ENCODE measurements around the gene CYTH4.
A peak's percentile ranks its signal among the peaks of the same experiment; 100 is the strongest.

CYTH4 gene

DNA sequence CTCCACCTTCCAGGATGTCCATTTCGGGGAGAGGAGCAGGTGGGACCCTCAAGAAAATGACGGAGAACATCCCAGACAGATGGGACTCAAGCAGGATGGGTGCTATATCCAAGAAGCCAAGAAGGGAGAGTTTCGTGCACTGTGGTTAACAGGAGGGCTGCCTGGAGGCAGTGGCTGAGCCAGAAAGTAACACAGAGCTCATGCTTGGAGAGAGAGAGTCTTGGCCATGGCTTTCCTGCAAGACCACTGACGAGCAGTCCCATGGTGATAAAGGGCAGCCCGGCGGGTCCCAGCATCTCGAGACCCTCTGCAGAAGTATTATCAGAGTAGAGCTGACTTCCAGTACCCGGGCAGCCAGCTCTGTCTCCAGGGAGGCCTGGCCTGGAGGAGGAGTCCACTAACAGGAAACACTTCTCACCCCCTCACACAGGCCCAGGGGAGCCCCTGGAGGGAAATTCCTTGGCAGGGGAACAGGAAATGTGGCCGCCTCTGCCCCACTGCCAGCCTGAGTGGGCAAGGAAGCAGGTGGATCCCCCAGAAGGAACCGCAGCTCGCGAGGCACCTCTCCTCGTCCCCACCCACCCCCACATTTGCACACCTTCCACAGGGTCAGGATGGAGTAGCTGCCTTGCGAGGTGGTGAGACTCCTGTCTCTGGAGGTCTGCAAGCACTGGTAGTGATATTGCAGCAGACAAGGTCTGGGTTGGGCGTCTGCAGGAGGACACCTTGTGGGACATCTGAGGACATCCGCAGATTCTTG, 32.2 kb downstream of the CYTH4 start:
- no peak for DNase-seq (ENCODE audit: low spot score)
- TF ChIP-seq, protein P1, sequence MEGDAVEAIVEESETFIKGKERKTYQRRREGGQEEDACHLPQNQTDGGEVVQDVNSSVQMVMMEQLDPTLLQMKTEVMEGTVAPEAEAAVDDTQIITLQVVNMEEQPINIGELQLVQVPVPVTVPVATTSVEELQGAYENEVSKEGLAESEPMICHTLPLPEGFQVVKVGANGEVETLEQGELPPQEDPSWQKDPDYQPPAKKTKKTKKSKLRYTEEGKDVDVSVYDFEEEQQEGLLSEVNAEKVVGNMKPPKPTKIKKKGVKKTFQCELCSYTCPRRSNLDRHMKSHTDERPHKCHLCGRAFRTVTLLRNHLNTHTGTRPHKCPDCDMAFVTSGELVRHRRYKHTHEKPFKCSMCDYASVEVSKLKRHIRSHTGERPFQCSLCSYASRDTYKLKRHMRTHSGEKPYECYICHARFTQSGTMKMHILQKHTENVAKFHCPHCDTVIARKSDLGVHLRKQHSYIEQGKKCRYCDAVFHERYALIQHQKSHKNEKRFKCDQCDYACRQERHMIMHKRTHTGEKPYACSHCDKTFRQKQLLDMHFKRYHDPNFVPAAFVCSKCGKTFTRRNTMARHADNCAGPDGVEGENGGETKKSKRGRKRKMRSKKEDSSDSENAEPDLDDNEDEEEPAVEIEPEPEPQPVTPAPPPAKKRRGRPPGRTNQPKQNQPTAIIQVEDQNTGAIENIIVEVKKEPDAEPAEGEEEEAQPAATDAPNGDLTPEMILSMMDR (IDR thresholded peaks at IDR 0.05; ENCODE audit: extremely low read depth, missing control alignments): no peak

DNA sequence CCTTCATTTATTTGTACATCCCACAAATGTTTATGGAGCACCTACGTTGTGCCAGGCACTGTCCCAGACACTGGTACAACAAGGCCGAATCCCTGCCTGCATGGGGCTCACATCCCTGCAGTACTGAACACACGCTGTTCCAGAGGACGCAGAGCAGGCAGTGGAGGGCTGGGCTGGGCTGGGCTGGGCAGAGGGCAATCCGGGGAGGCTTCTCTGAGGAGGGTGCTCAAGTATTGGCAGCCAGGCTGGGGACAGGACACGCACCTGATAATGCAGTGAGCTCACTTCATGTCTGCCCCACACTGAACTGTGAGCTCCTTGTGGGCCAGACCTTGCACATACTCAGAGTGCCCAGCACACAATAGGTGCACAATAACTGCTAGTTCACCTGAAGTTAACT, 34.1 kb downstream of the CYTH4 start:
- no peak for DNase-seq (ENCODE audit: low spot score)
- TF ChIP-seq, protein P1 (IDR thresholded peaks at IDR 0.05; ENCODE audit: extremely low read depth, missing control alignments): peak; percentile 0

DNA sequence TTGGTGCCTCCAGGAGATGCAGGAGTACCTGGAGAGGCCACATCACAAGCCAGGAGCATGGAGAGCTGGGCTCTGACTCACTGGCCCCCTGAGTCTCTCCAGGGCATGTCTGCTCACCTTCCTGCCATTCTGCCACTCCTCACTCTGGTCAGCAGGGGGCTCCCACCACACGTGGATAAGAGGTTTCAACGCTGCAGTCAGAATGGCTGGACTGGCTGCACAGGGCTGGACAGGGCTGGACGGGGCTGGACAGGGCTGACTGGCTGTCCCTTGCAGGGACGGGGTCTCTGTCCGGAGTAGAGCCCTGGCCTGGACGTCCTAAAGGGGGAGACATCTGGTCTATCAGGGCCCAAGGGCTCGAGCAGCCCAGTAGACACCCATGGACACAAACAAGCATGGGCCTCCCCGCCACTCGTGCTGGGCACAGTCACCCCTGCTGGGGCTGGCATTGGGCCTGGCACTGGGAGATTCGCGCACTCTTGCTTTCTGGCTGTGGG, 34.6 kb downstream of the CYTH4 start:
- TF ChIP-seq, protein P1 (IDR thresholded peaks at IDR 0.05; ENCODE audit: extremely low read depth, missing control alignments): peak; percentile 95
- peak; percentile 91 for DNase-seq (ENCODE audit: low spot score)

DNA sequence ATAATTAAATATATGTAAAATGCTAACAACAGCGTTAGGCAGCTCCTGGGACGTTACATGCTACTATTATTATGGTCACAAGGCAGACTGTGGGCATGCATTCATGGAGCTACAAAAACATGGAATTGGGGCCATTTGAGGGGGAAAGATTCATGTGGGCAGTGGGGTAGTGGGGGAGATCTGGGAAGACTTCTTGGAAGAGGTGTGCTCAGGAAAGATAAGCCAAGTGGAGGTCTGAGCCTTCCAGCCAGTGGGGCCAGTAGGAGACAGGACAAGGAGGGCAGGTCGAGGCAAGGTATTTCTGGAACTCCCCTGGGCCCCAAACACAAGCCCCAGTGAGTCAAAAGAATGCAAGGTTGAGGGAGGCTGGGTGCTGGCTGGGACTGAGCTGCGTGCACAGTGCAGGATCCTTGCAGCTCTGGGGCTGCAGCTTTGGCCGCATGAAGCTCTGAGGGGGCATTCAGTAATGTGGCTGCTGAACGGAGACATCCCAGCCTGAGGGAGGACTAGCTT, 35.4 kb downstream of the CYTH4 start:
- TF ChIP-seq, protein P1 (IDR thresholded peaks at IDR 0.05; ENCODE audit: extremely low read depth, missing control alignments): no peak
- no peak for DNase-seq (ENCODE audit: low spot score)

DNA sequence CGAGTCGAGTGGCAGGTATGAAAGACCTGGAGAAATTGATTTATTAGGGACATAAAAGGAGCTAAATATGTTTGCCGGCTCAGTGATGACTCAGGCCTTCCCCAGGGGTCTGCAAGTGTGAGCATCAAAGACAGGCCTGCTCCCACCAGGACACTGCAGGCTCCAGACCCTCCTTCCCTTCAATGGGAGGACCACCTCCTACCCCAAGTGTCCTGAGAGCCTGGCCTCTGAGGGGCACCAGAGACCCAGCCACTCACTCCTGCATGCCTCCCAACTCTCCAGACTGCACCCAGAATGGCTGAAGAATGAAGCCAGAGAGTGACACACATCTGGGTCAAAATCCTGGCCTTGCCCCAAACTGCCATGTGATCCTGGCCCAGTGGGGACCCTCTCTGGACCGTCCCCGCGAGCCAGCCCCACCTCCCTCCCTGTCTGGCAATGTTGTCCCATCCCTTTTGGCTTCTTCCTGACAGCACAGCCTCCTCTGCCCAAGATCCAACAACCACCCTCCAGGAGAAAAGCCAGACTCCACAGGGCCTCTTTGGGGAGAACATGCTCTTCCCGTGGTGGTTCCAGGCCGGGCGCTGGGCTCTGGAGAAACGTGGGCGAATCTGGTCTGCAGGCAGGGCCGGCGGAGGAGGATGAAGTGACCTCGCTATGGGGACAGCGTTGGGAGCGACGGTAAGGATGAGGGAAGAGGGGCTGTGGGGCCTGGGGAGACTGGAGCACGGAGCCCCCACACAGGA, 36.2 kb downstream of the CYTH4 start:
- DNase-seq (ENCODE audit: low spot score): no peak
- TF ChIP-seq, protein P1 (IDR thresholded peaks at IDR 0.05; ENCODE audit: extremely low read depth, missing control alignments): no peak

DNA sequence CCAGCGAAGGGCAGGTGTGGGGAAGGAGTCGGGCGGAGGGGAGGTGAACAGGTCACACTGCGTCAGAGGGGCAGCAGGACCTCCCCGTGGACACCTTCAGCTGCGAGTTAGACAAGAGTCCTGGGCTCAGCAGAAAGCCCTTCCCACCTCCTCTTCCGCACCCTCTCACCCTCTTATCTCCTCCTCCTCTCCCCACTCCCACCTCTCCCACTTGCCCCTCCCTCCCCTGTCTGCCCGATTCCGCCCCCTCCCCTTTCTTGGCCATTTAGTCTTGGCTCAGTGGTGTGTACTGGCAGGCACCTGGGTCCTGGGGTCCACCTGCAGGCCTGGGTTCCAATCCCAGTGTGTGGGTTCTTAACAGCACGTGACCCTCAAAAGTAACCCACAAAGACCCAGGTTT, 37.2 kb downstream of the CYTH4 start:
- no peak for DNase-seq (ENCODE audit: low spot score)
- TF ChIP-seq, protein P1 (IDR thresholded peaks at IDR 0.05; ENCODE audit: extremely low read depth, missing control alignments): no peak
